Renal pelvis (tissue), 12 donors: Measurements from ENCODE around the gene SYT2. TPM values are rescaled to one million over a fixed set of nuclear protein-coding genes. Genes with fewer than 3 reads are reported as not detected.
"Not testable (repeated sequence)": the region's sequence is repeated elsewhere in the genome, so short reads cannot be mapped to it uniquely, and the experiment has no call there.

Experiments used
- DNase-seq: peaks from one replicate; pipeline ENCODE4 v3.0.0-alpha.2; 2013
- long read RNA-seq, 16 experiments: transcript quantifications; one replicate each; lab custom pipeline, GENCODE V29; 2026
- polyA plus RNA-seq, 3 donors: library from polyadenylated mRNA; unstranded; fragments of 120-200 nt; gene quantifications; one replicate each; pipeline ENCODE4 v1.2.1, GENCODE V29; 2013; ENCODE audit not compliant: insufficient read length in 3 of 3

SYT2 gene
- 1 to 10 TPM; 2.9 to 4.1 (median 3.4) TPM for polyA plus RNA-seq
- long read RNA-seq, donor 1 = 0 reads
- long read RNA-seq, donor 2, full-length matches to known transcripts = 1 of 1 reads
- long read RNA-seq, donor 2, partial matches to known transcripts = 0 of 1 reads
- long read RNA-seq, donor 2, other reads (novel, unspliced or antisense) = 0 of 1 reads
- long read RNA-seq, donor 3 = 0 reads
- long read RNA-seq, donor 4 = 0 reads
- long read RNA-seq, donor 5 = 0 reads
- long read RNA-seq, donor 6 = 0 reads
- long read RNA-seq, donor 7 = 0 reads
- long read RNA-seq, donor 8 = 0 reads
- long read RNA-seq, donor 9 = 0 reads
- long read RNA-seq, donor 10 = 0 reads
- long read RNA-seq, donor 11 = 0 reads
- long read RNA-seq, donor 12 = 0 reads
- long read RNA-seq, donor 13 = 0 reads
- long read RNA-seq, donor 14 = 0 reads
- long read RNA-seq, donor 15 = 0 reads
- long read RNA-seq, donor 16 = 0 reads

GRCh38 chr1:202710070-202711045, at the start of gene SYT2:
Gene SYT2 (minus strand): TSS chr1:202710454. CDS start chr1:202605772, 104,682 bp downstream.
- peak; percentile 50 for DNase-seq

GRCh38 chr1:202756391-202756790, 46.1 kb upstream of the SYT2 start:
- no peak for DNase-seq

GRCh38 chr1:202754293-202754692, 44.0 kb upstream of the SYT2 start:
- DNase-seq = no peak

- DNase-seq = peak; percentile 78
Measured at GRCh38 chr1:202752774-202753173, 42.5 kb upstream of the SYT2 start.

- DNase-seq = no peak
Measured at GRCh38 chr1:202750761-202751160, 40.5 kb upstream of the SYT2 start.

GRCh38 chr1:202750024-202750423, 39.8 kb upstream of the SYT2 start:
- DNase-seq = no peak

- DNase-seq = no peak
Measured at GRCh38 chr1:202745323-202745888, 35.2 kb upstream of the SYT2 start.

GRCh38 chr1:202744770-202745169, 34.5 kb upstream of the SYT2 start:
- not testable (repeated sequence) for DNase-seq

- no peak for DNase-seq
Measured at GRCh38 chr1:202742496-202742895, 32.2 kb upstream of the SYT2 start.

GRCh38 chr1:202733251-202733650, 23.0 kb upstream of the SYT2 start:
- DNase-seq = no peak

- DNase-seq = no peak
Measured at GRCh38 chr1:202728951-202729350, 18.7 kb upstream of the SYT2 start.

- DNase-seq = peak; percentile 12
Measured at GRCh38 chr1:202725526-202725925, 15.3 kb upstream of the SYT2 start.

- no peak for DNase-seq
Measured at GRCh38 chr1:202723708-202724107, 13.5 kb upstream of the SYT2 start.

GRCh38 chr1:202723046-202723445, 12.8 kb upstream of the SYT2 start:
- DNase-seq = not testable (repeated sequence)

- no peak for DNase-seq
Measured at GRCh38 chr1:202716654-202717053, 6.4 kb upstream of the SYT2 start.

- not testable (repeated sequence) for DNase-seq
Measured at GRCh38 chr1:202714202-202714601, 3.9 kb upstream of the SYT2 start.

GRCh38 chr1:202713110-202713509, 2.9 kb upstream of the SYT2 start:
- DNase-seq = no peak

- no peak for DNase-seq
Measured at GRCh38 chr1:202711949-202712635, 1.8 kb upstream of the SYT2 start.

- no peak for DNase-seq
Measured at GRCh38 chr1:202709276-202710041, 795 bp downstream of the SYT2 start.

- DNase-seq = no peak
Measured at GRCh38 chr1:202708456-202709275, 1.6 kb downstream of the SYT2 start.
